ENCODE data around the gene GABRR1.
"Not testable (repeated sequence)": the region's sequence is repeated elsewhere in the genome, so short reads cannot be mapped to it uniquely, and the experiment has no call there.

GABRR1 gene

DNA sequence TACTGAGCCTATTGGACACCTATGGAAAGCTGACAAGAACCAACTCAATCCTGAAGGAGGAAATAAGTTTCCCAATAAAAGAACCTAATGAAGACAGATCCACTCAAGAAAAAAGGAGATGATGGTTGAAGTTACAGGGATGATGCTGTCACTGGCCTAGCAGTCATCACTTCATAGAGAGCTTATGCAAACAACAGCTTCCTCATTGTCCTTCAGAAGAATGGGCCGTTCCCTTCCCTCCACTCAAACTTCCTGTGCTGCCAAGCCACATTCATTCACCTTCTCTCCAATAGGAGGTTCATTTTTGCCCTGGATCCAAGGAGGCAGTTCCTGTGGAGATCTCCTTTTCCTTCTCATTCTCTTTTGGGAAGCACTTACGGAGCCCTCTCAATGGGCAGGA, 85.1 kb downstream of the GABRR1 start (continued):
- TF ChIP-seq, protein P1, sequence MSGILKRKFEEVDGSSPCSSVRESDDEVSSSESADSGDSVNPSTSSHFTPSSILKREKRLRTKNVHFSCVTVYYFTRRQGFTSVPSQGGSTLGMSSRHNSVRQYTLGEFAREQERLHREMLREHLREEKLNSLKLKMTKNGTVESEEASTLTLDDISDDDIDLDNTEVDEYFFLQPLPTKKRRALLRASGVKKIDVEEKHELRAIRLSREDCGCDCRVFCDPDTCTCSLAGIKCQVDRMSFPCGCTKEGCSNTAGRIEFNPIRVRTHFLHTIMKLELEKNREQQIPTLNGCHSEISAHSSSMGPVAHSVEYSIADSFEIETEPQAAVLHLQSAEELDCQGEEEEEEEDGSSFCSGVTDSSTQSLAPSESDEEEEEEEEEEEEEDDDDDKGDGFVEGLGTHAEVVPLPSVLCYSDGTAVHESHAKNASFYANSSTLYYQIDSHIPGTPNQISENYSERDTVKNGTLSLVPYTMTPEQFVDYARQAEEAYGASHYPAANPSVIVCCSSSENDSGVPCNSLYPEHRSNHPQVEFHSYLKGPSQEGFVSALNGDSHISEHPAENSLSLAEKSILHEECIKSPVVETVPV (CRISPR knock-in tag; IDR thresholded peaks at IDR 0.05), result no peak
- TF ChIP-seq TOX (CRISPR knock-in tag; IDR thresholded peaks at IDR 0.05; ENCODE audit: borderline replicate concordance) (no peak), GLIS3 (CRISPR knock-in tag; IDR thresholded peaks at IDR 0.05) (no peak), CSDC2 (CRISPR knock-in tag; IDR thresholded peaks at IDR 0.05) (no peak)

DNA sequence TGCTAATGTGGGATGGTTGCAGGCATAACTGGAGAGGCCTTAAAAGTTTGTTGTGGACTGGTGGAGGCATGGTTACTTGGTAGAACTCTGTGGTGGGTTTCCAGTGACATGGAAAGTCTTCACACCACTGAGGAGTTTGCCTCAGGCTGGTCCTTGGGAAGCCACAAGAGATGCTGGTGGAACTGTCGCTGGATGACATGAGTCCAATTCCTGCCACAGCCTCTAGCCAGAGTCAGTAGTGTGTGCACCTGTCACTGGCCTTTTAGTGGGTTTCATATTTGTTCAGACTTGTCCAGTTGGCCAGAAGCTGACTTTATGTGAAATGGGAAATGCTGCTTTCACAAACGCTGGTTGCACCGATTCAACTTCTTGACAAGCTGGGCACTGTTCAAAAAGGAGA, 85.6 kb downstream of the GABRR1 start:
- ATAC-seq, result no peak
- TF ChIP-seq ISL1 (CRISPR knock-in tag; IDR thresholded peaks at IDR 0.05) (no peak), TOX (CRISPR knock-in tag; IDR thresholded peaks at IDR 0.05; ENCODE audit: borderline replicate concordance) (no peak), ZNF70 (CRISPR knock-in tag; IDR thresholded peaks at IDR 0.05) (no peak), ZC3H10 (CRISPR knock-in tag; IDR thresholded peaks at IDR 0.05) (no peak), GLIS3 (CRISPR knock-in tag; IDR thresholded peaks at IDR 0.05) (no peak), BACH2 (CRISPR knock-in tag; IDR thresholded peaks at IDR 0.05; ENCODE audit: borderline replicate concordance) (no peak), RARB (CRISPR knock-in tag; IDR thresholded peaks at IDR 0.05) (no peak), ZNF8 (CRISPR knock-in tag; IDR thresholded peaks at IDR 0.05) (no peak), TCF4 (CRISPR knock-in tag; IDR thresholded peaks at IDR 0.05; ENCODE audit: borderline replicate concordance) (no peak), ZFP30 (CRISPR knock-in tag; IDR thresholded peaks at IDR 0.05) (no peak), ESRRG (CRISPR knock-in tag; IDR thresholded peaks at IDR 0.05) (no peak), ARNTL (CRISPR knock-in tag; IDR thresholded peaks at IDR 0.05; ENCODE audit: borderline replicate concordance, low read depth) (no peak), ZFP3 (CRISPR knock-in tag; IDR thresholded peaks at IDR 0.05) (no peak), SNAI2 (CRISPR knock-in tag; IDR thresholded peaks at IDR 0.05) (no peak)
- TF ChIP-seq, protein P2, sequence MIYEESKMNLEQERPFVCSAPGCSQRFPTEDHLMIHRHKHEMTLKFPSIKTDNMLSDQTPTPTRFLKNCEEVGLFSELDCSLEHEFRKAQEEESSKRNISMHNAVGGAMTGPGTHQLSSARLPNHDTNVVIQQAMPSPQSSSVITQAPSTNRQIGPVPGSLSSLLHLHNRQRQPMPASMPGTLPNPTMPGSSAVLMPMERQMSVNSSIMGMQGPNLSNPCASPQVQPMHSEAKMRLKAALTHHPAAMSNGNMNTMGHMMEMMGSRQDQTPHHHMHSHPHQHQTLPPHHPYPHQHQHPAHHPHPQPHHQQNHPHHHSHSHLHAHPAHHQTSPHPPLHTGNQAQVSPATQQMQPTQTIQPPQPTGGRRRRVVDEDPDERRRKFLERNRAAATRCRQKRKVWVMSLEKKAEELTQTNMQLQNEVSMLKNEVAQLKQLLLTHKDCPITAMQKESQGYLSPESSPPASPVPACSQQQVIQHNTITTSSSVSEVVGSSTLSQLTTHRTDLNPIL (CRISPR knock-in tag; IDR thresholded peaks at IDR 0.05; ENCODE audit: low read depth), result no peak
- TF ChIP-seq, protein P3, sequence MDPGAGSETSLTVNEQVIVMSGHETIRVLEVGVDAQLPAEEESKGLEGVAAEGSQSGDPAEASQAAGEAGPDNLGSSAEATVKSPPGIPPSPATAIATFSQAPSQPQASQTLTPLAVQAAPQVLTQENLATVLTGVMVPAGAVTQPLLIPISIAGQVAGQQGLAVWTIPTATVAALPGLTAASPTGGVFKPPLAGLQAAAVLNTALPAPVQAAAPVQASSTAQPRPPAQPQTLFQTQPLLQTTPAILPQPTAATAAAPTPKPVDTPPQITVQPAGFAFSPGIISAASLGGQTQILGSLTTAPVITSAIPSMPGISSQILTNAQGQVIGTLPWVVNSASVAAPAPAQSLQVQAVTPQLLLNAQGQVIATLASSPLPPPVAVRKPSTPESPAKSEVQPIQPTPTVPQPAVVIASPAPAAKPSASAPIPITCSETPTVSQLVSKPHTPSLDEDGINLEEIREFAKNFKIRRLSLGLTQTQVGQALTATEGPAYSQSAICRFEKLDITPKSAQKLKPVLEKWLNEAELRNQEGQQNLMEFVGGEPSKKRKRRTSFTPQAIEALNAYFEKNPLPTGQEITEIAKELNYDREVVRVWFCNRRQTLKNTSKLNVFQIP (CRISPR knock-in tag; IDR thresholded peaks at IDR 0.05; ENCODE audit: borderline replicate concordance, low read depth), result no peak
- TF ChIP-seq, protein P1 (CRISPR knock-in tag; IDR thresholded peaks at IDR 0.05), result no peak

DNA sequence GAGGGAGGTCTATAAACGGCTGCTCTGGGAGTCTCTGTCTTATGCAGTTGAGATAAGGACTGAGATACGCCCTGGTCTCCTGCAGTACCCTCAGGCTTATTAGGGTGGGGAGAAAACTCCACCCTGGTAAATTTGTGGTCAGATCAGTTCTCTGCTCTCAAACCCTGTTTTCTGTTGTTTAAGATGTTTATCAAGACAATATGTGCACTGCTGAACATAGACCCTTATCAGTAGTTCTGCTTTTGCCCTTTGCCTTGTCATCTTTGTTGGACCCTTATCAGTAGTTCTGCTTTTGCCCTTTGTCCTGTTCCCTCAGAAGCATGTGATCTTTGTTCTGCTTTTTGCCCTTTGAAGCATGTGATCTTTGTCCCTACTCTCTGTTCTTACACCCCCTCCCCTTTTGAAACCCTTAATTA, 88.9 kb downstream of the GABRR1 start:
- not testable (repeated sequence) for ATAC-seq
